Caco-2 (cell line): ENCODE results near the gene MRPL27. TPM values are rescaled to one million over a fixed set of nuclear protein-coding genes. Genes with fewer than 3 reads are reported as not detected.

ENCODE experiments used
- BruUV-seq: library from RNA; stranded (reverse); fragments of 400-500 nt; replicated peaks from 2 replicates; lab custom pipeline; 2021; lab: Mats Ljungman, UMichigan
- CTCF ChIA-PET: fragments of 300-600 bp; sonication (Branson Sonifier 250); formaldehyde crosslinking; loops from one replicate; lab custom pipeline; 2022; ENCODE audit warnings: antibody characterized with exemption; lab: Charles Lee
- POLR2A ChIA-PET: fragments of 300-600 bp; sonication (Branson Sonifier 250); formaldehyde crosslinking; loops from one replicate; lab custom pipeline; 2022; ENCODE audit warnings: antibody characterized with exemption; lab: Charles Lee
- DNase-seq, 2 experiments: peaks; one replicate each; pipeline versions ENCODE4 v3.0.0 to v3.0.0-alpha.2; 2020 to 2022
- H3K27me3 ChIP-seq: replicated peaks from 2 replicates; pipeline ENCODE4 v1.6.0; 2011; ENCODE audit warnings: low read length; ENCODE audit not compliant: control insufficient read depth, insufficient read depth
- H3K36me3 ChIP-seq: 2 replicates; pipeline ENCODE4 v1.5.1; 2011; ENCODE audit warnings: low read length; ENCODE audit not compliant: control insufficient read depth, insufficient read depth
- H3K4me1 ChIP-seq: fragments of 250-450 bp; sonication (Bioruptor Pico); 2 replicates; pipeline ENCODE4 v1.5.1; 2020; ENCODE audit warnings: mild to moderate bottlenecking
- H3K4me3 ChIP-seq: 2 replicates; pipeline ENCODE4 v1.5.1; 2011; ENCODE audit warnings: low read depth, mild to moderate bottlenecking, control low read depth, low read length
- H3K9me3 ChIP-seq: fragments of 250-450 bp; sonication (Bioruptor Pico); 2 replicates; pipeline ENCODE4 v1.5.1; 2020; ENCODE audit warnings: mild to moderate bottlenecking, moderate library complexity
- H3K27ac Mint-ChIP-seq: one replicate; pipeline ENCODE4 v1.8.0; 2022; ENCODE audit warnings: mixed read lengths; ENCODE audit not compliant: unreplicated experiment
- H3K27me3 Mint-ChIP-seq: one replicate; pipeline ENCODE4 v1.8.0; 2022; ENCODE audit warnings: mixed read lengths; ENCODE audit not compliant: insufficient read depth, unreplicated experiment
- H3K36me3 Mint-ChIP-seq: one replicate; pipeline ENCODE4 v1.8.0; 2022; ENCODE audit warnings: mild to moderate bottlenecking, mixed read lengths; ENCODE audit not compliant: insufficient read depth, unreplicated experiment
- H3K4me1 Mint-ChIP-seq: one replicate; pipeline ENCODE4 v1.8.0; 2022; ENCODE audit warnings: low read depth, mixed read lengths; ENCODE audit not compliant: unreplicated experiment
- H3K4me3 Mint-ChIP-seq: one replicate; pipeline ENCODE4 v1.8.0; 2022; ENCODE audit warnings: mild to moderate bottlenecking, moderate library complexity, mixed read lengths; ENCODE audit not compliant: unreplicated experiment
- H3K9me3 Mint-ChIP-seq: one replicate; pipeline ENCODE4 v1.8.0; 2022; ENCODE audit warnings: mixed read lengths; ENCODE audit not compliant: unreplicated experiment
- intact Hi-C: fragments of 100-400 bp; cut with micrococcal nuclease; formaldehyde crosslinking; loops from one replicate; pipeline ENCODE4 v1.10.0; 2022; ENCODE audit not compliant: unreplicated experiment
- total RNA-seq: library from RNA; stranded (reverse); gene quantifications from 2 replicates; pipeline ENCODE4 v1.2.3, GENCODE V29; 2022
- TF ChIP-seq, protein P1 (sequence below), 2 experiments: fragments of 200-600 bp in 1 of 2; IDR thresholded peaks; 1 replicate in 1 of 2; 2 replicates in 1 of 2; pipeline versions ENCODE4 v1.5.1 to v1.8.0; 2011 to 2022; ENCODE audit warnings: antibody characterized with exemption in 1 of 2, control low read depth in 1 of 2, inconsistent platforms in 1 of 2, low read depth in 1 of 2, low read length in 1 of 2, mild to moderate bottlenecking in 1 of 2, moderate library complexity in 1 of 2; ENCODE audit not compliant: insufficient read depth in 1 of 2, severe bottlenecking in 1 of 2, unreplicated experiment in 1 of 2

Gene MRPL27
- total RNA-seq, 1 experiment from 2014 or later = 196 TPM

GRCh38 chr17:50386510-50386909 is 13.5 kb upstream of the MRPL27 start:
- no peak overlapping the region for H3K4me3 Mint-ChIP-seq
- Histone ChIP-seq H3K9me3 (no peaks in the 10 kb centered on the region), H3K4me1 (no peaks in the 10 kb centered on the region), H3K27me3 (no peaks in the 10 kb centered on the region), H3K4me3 (no peak overlapping the region), H3K36me3 (peaks cover 11% of the 10 kb centered on the region)
- no peak for DNase-seq
- no peak overlapping the region for H3K27ac Mint-ChIP-seq
- H3K27me3 Mint-ChIP-seq = no peaks in the 10 kb centered on the region
- no peaks in the 10 kb centered on the region for H3K9me3 Mint-ChIP-seq
- no peaks in the 10 kb centered on the region for H3K4me1 Mint-ChIP-seq
- ChIA-PET CTCF (interaction anchor here (1.0 kb wide), 1 partner anchor 11 kb away, joined by 4 read pairs; the partner anchor contains the start of gene LRRC59), POLR2A (interaction anchor here (0.6 kb wide), 1 partner anchor 10 kb away, joined by 4 read pairs; the partner anchor contains the start of gene LRRC59)
- intact Hi-C loops = no loop called here
- no TSS peak for BruUV-seq
- TF ChIP-seq, protein P1, sequence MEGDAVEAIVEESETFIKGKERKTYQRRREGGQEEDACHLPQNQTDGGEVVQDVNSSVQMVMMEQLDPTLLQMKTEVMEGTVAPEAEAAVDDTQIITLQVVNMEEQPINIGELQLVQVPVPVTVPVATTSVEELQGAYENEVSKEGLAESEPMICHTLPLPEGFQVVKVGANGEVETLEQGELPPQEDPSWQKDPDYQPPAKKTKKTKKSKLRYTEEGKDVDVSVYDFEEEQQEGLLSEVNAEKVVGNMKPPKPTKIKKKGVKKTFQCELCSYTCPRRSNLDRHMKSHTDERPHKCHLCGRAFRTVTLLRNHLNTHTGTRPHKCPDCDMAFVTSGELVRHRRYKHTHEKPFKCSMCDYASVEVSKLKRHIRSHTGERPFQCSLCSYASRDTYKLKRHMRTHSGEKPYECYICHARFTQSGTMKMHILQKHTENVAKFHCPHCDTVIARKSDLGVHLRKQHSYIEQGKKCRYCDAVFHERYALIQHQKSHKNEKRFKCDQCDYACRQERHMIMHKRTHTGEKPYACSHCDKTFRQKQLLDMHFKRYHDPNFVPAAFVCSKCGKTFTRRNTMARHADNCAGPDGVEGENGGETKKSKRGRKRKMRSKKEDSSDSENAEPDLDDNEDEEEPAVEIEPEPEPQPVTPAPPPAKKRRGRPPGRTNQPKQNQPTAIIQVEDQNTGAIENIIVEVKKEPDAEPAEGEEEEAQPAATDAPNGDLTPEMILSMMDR (IDR thresholded peaks at IDR 0.05; ENCODE audit: insufficient read depth in 1 of 2, low read depth in 1 of 2, low read length in 1 of 2, severe bottlenecking in 1 of 2, unreplicated experiment in 1 of 2) = no peak
- H3K36me3 Mint-ChIP-seq = peaks cover 100% of the 10 kb centered on the region

DNA sequence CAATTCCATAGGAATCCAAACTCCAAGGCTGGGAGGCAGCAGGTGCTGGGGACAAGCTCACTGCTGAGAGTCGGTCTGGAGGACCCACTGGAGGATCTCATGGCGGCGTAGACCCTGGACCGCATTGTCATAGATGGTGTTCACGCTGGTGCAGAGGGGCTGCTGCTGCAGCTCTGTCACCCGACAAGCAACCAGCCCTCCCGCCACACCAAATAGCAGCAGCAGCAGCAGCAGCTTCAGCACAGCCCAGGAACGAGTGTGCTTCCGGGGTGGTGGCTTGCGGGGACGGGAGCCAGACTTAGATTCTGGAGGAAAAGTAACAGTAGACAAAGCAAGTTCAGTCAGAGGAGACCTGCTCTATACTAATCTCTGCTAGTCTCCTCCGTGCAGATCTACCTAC is 9.9 kb upstream of the MRPL27 start:
- no peak overlapping the region for H3K4me3 ChIP-seq
- DNase-seq = no peak
- CTCF ChIA-PET = interaction anchor here (1.0 kb wide), 1 partner anchor 14 kb away, joined by 3 read pairs; the partner anchor contains the start of gene LRRC59
- H3K9me3 ChIP-seq = no peaks in the 10 kb centered on the region
- TF ChIP-seq, protein P1 (IDR thresholded peaks at IDR 0.05; ENCODE audit: insufficient read depth in 1 of 2, low read depth in 1 of 2, low read length in 1 of 2, severe bottlenecking in 1 of 2, unreplicated experiment in 1 of 2) = no peak
- no TSS peak for BruUV-seq
- intact Hi-C loops = no loop called here
- H3K36me3 ChIP-seq = peaks cover 11% of the 10 kb centered on the region
- no peaks in the 10 kb centered on the region for H3K4me1 ChIP-seq
- no peak overlapping the region for H3K27ac Mint-ChIP-seq
- no peak overlapping the region for H3K4me3 Mint-ChIP-seq
- peaks cover 98% of the 10 kb centered on the region for H3K36me3 Mint-ChIP-seq
- no peaks in the 10 kb centered on the region for H3K4me1 Mint-ChIP-seq
- POLR2A ChIA-PET = interaction anchor here (0.8 to 1.0 kb wide), 2 partner anchors 12 to 15 kb away, joined by 3 to 5 read pairs; no protein-coding TSS in a partner anchor
- H3K27me3 Mint-ChIP-seq = no peaks in the 10 kb centered on the region
- no peaks in the 10 kb centered on the region for H3K9me3 Mint-ChIP-seq
- H3K27me3 ChIP-seq = no peaks in the 10 kb centered on the region

DNA sequence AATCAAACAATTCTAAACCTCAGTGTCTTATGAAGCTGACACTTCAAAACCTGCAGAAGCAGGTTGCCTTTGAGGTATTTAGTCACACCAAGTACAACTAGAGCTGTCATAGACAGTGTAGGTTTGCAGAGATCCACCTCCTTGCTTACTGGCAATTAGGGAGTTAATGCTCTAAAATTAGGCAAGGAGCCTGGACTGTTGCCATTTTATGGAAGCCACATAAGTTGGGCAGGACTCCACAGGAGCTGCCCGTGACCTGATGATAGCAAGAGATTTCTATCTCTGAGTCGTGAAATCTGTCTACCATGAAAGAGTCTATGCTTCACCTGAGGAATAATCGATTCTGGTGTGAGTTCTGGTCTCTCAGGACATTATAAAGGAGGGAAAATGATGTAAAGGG is 8.9 kb upstream of the MRPL27 start:
- H3K4me1 ChIP-seq = no peaks in the 10 kb centered on the region
- peaks cover 90% of the 10 kb centered on the region for H3K36me3 Mint-ChIP-seq
- no peak overlapping the region for H3K4me3 Mint-ChIP-seq
- H3K27me3 Mint-ChIP-seq = no peaks in the 10 kb centered on the region
- H3K9me3 Mint-ChIP-seq = no peaks in the 10 kb centered on the region
- TF ChIP-seq, protein P1 (IDR thresholded peaks at IDR 0.05; ENCODE audit: insufficient read depth in 1 of 2, low read depth in 1 of 2, low read length in 1 of 2, severe bottlenecking in 1 of 2, unreplicated experiment in 1 of 2) = no peak
- intact Hi-C loops = no loop called here
- no peaks in the 10 kb centered on the region for H3K4me1 Mint-ChIP-seq
- no peak overlapping the region for H3K27ac Mint-ChIP-seq
- no peaks in the 10 kb centered on the region for H3K9me3 ChIP-seq
- no TSS peak for BruUV-seq
- POLR2A ChIA-PET = interaction anchor here (1.0 kb wide), 1 partner anchor 14 kb away, joined by 3 read pairs; no protein-coding TSS in a partner anchor
- CTCF ChIA-PET = interaction anchor here (1.0 to 3.5 kb wide), 3 partner anchors 16 to 97 kb away, joined by 3 to 17 read pairs (median 5); partner anchors contain the start of gene LRRC59
- no peak for DNase-seq
- no peak overlapping the region for H3K4me3 ChIP-seq
- H3K36me3 ChIP-seq = peaks cover 11% of the 10 kb centered on the region
- no peaks in the 10 kb centered on the region for H3K27me3 ChIP-seq
